ENCODE data around the gene LMX1A.

The LMX1A gene

GRCh38 chr1:165279882-165280281 is 76.6 kb downstream of the LMX1A start:
- Histone ChIP-seq H3K27ac (replicated peaks) (no peak overlapping the region), H3K4me3 (replicated peaks; ENCODE audit: insufficient read depth, low read length) (no peak overlapping the region), H3K27me3 (ENCODE audit: insufficient read depth, poor library complexity, severe bottlenecking) (peaks cover 3% of the 10 kb centered on the region)
- DNase-seq (ENCODE audit: low read depth in 1 of 2, low spot score in 1 of 2), result no peak
- no peak for TF ChIP-seq POLR2AphosphoS5 (IDR thresholded peaks at IDR 0.05; ENCODE audit: low read depth)
- no peak for TF ChIP-seq SPI1 (IDR thresholded peaks at IDR 0.05; ENCODE audit: borderline replicate concordance, low read depth)
- TF ChIP-seq GABPA (IDR thresholded peaks at IDR 0.05; ENCODE audit: low read depth), result no peak
- TF ChIP-seq CTCF (IDR thresholded peaks at IDR 0.05; ENCODE audit: insufficient read depth, low read length), result no peak
- TF ChIP-seq REST (IDR thresholded peaks at IDR 0.05; ENCODE audit: insufficient replicate concordance, low read depth), result no peak

GRCh38 chr1:165276314-165276713 is 80.2 kb downstream of the LMX1A start:
- H3K4me3 ChIP-seq (replicated peaks; ENCODE audit: insufficient read depth, low read length), result no peak overlapping the region
- DNase-seq (ENCODE audit: low read depth in 1 of 2, low spot score in 1 of 2), result no peak
- H3K27ac ChIP-seq (replicated peaks), result no peak overlapping the region
- H3K27me3 ChIP-seq (ENCODE audit: insufficient read depth, poor library complexity, severe bottlenecking), result no peaks in the 10 kb centered on the region
- no peak for TF ChIP-seq SPI1 (IDR thresholded peaks at IDR 0.05; ENCODE audit: borderline replicate concordance, low read depth)
- TF ChIP-seq POLR2AphosphoS5 (IDR thresholded peaks at IDR 0.05; ENCODE audit: low read depth), result no peak
- TF ChIP-seq CTCF (IDR thresholded peaks at IDR 0.05; ENCODE audit: insufficient read depth, low read length), result no peak
- TF ChIP-seq GABPA (IDR thresholded peaks at IDR 0.05; ENCODE audit: low read depth), result no peak
- TF ChIP-seq REST (IDR thresholded peaks at IDR 0.05; ENCODE audit: insufficient replicate concordance, low read depth), result no peak

- H3K27ac ChIP-seq (replicated peaks), result no peak overlapping the region
- H3K4me3 ChIP-seq (replicated peaks; ENCODE audit: insufficient read depth, low read length), result no peak overlapping the region
- TF ChIP-seq SPI1 (IDR thresholded peaks at IDR 0.05; ENCODE audit: borderline replicate concordance, low read depth) (no peak), CTCF (IDR thresholded peaks at IDR 0.05; ENCODE audit: insufficient read depth, low read length) (no peak), GABPA (IDR thresholded peaks at IDR 0.05; ENCODE audit: low read depth) (no peak), POLR2AphosphoS5 (IDR thresholded peaks at IDR 0.05; ENCODE audit: low read depth) (no peak), REST (IDR thresholded peaks at IDR 0.05; ENCODE audit: insufficient replicate concordance, low read depth) (no peak)
- H3K27me3 ChIP-seq (ENCODE audit: insufficient read depth, poor library complexity, severe bottlenecking), result no peaks in the 10 kb centered on the region
- DNase-seq (ENCODE audit: low read depth in 1 of 2, low spot score in 1 of 2), result no peak
Measured at GRCh38 chr1:165265196-165265838, 91.2 kb downstream of the LMX1A start.
